HG02588 (cell line): Measurements from ENCODE around the gene ZNF142.
A peak's percentile ranks its signal among the peaks of the same experiment; 100 is the strongest.
"Not testable (repeated sequence)": the region's sequence is repeated elsewhere in the genome, so short reads cannot be mapped to it uniquely, and the experiment has no call there.

Experiments
- ATAC-seq: cut with Tn5 transposase; IDR thresholded peaks from one replicate; pipeline ENCODE4 v1.9.1; 2021; ENCODE audit warnings: mild to moderate bottlenecking, moderate library complexity; ENCODE audit not compliant: unreplicated experiment

The ZNF142 gene

DNA sequence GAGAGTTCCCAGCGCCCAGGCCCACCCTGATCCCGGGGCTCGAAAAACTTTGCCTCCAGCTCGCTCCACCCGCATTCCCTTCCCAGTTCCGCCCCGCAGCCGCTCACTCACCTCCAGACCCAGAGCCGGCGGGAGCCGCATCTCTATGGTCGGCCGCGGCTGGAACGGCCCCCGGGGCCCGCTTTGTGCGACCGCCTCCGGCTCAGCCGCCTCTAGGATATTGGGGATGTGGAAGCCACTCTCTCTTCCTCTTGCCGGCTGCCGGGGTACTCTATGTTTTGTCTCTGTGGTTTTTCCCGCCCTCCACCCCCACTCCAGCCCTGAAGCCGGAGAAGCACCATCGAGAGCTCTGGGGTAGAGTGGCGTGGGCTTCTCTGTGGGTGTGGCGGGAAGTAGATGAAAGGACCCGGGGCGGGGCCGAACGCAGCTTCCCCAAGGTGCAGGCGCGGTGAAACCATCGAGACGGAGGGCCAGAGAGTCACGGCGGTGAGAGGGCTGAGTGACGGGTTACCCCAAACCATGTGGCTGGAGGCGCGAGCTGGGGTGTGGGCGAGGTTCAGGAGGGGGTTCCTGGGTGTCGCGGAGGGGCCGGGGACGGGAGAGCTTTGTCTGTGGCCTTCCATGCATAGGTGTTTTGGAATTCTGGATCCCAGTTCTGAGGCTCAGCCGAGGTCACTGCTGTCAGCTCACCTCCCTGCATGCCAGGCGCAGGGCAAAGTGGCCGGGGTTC, at the start of gene ZNF142, which contains the start of gene BCS1L:
TSS of gene ZNF142 (minus strand) at position 366 of the 730 bp plus-strand sequence. CDS start 3,194 bp downstream, outside the sequence.
TSS of gene BCS1L (plus strand) at position 426 of the 730 bp plus-strand sequence. CDS start 1,305 bp downstream, outside the sequence.
- peak; percentile 95 for ATAC-seq

DNA sequence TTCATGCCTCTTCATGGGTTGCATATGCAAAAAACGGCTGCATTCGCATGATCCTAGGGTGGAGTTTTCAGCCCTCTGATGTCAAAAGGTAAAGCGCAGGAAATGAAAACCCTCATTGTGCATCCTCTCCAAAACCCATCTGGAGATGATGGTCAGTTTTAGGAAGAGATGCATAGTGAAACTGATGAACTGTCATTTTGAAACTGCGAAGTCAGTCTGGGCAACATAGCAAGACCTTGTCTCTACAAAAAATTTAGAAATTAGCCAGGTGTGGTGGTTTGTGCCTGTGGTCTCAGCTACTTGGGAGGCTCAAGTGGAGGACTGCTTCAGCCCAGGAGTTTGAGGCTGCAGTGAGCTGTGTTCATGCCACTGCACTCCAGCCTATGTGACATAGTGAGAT, 48.7 kb upstream of the ZNF142 start:
- peak; percentile 26 for ATAC-seq

DNA sequence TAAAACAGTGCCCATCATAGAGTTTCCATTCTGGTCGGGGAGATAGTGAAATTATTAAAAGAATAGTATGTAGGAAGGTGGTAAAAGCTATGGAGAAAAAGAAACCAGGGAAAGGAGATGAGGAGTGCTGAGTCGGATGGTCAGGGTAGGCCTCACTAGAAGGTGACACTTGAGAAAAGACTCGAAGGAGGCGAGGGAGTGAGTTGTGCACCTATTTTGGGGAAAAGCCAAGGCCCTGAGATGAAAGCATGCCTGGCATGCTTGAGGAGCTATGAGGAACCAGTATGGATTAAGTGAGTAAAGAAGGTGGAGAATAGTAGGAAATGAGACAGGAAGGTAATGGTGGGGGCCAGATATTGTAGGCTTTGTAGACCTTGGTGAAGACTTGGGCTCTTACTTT, 43.9 kb upstream of the ZNF142 start:
- no peak for ATAC-seq

GRCh38 chr2:218701806-218702205, 42.4 kb upstream of the ZNF142 start:
- no peak for ATAC-seq

- no peak for ATAC-seq
Observed at GRCh38 chr2:218698885-218699284, 39.5 kb upstream of the ZNF142 start.

DNA sequence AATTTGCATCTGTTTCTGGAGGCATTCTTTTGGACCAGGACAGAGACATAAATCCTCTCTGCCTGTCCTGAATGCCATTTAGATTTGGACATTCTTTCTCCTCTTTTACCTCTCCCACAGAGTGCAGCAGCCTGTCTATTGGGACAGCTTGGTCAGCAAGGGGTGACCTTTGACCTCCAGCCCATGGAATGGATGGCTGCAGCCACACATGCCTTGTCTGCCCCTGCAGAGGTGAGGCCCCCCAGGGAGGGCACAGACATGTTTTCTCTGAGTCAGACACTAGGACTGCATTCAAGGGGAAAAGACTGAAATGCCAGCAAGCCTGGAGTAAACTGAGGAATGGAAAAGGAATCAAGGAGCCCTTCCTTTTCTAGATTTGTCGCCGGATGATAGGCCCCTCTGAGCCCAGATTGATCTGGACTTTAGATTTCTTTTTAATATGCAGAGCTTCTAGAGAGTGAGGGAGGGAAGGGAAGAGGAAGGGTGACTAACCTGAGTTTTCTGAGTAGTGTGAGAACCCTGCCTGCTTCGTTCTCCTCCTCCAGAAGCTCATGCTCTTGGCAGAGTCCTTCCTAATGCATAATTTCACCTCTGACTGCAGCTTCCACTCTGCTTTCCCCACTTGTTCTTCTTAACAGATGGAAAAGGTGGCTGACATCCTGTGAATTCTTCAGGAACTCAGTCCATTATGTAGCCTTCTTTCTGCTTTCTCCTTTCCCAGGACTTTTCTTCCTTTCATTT, 35.2 kb upstream of the ZNF142 start:
- no peak for ATAC-seq

DNA sequence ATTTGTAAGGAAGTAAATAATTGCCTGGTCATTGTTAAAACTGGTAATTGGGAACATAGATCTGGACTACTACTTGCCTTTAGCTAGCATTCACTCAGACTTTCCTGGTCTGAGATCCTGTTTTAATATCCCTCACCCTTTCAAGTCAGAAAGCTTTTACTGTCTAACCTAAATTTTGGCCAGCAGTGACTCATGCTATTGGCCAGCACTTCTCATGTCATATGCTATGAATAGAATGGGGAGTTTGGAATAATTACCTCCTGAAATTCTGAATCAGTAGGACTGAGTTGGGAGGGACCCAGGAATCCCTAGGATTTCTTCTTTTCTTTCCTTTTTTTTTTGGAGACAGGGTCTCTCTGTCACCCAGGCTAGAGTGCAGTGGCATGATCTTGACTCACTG, 31.8 kb upstream of the ZNF142 start:
- no peak for ATAC-seq

DNA sequence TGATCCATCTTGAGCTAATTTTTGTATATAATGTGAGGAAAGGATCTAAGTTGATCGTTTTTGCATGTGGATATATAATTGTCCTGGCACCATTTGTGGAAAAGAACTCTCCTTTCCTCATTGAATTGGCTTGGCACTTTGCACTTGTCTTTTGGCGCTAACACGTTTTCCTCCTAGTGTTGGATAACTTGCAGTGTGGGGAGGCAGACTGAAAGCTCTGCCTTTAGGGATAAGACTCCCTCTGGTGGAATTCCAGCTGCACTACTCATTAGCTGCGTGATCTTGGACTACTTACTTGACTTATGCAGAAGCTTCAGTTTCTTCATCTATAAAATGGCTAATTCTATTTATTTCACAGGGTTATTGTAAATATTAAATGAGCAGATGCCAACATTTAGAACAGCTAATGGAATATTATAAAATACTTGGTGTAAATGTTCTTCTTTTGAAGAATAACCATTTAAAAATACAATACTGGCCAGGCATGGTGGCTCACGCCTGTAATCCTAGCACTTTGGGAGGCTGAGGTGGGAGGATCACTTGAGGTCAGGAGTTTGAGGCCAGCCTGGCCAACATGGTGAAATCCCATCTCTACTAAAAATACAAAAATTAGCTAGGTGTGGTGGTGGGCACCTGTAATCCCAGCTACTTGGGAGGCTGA, 28.1 kb upstream of the ZNF142 start:
- not testable (repeated sequence) for ATAC-seq

DNA sequence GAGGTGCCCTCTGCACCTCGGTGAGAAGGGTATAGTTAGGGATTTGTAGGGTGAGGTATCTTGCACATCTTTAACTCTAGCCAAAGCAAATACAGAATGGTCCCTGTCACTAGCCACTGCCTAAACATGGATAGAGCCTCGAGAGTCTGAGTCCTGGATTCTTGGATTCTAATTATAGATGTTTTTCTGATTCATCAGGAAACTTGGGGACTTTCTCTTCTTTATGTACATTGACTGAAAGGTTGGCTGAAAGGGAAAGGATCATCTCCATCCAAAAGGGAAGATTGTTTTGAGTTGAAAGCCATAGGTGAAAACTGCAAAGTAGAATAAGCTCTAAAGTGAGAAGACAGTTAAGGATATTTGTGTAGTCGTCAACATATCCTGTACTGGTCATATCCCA, 20.6 kb upstream of the ZNF142 start:
- ATAC-seq, result no peak

- ATAC-seq, result no peak
Observed at GRCh38 chr2:218679119-218679518, 19.7 kb upstream of the ZNF142 start.

- ATAC-seq, result peak; percentile 98
Observed at GRCh38 chr2:218671654-218672566, 12.5 kb upstream of the ZNF142 start, which contains the start of the genes RNF25 and STK36. Gene RNF25, minus strand, starts transcription at chr2:218672002. Its CDS starts 32 bp downstream, at chr2:218671970. Gene STK36, plus strand, starts transcription at chr2:218672086. Its CDS starts 744 bp downstream, at chr2:218672830.

- no peak for ATAC-seq
Observed at GRCh38 chr2:218671097-218671653, 11.8 kb upstream of the ZNF142 start.

- no peak for ATAC-seq
Observed at GRCh38 chr2:218664653-218665052, 5.2 kb upstream of the ZNF142 start.

DNA sequence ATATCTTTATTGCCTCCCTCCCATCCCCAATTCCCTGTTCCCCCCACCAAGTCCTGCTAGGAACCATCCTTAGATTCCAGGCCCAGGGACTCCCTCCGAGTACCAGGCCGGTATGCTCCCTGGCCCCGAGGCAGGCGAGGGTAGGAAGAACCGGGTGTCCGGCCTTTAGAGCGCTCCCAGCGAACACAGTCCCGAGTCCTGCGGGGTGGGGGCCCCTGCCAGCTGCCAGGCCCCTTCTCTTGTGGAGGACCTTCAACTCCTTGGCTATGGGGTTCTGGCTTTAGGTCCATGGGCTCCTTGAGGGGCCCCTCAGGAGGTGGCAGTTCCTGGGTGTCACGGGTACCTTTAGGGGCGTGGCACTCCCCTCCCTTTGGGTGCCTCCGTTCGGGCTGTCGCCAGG, 4.5 kb upstream of the ZNF142 start:
- ATAC-seq, result no peak

GRCh38 chr2:218662827-218663226, 3.4 kb upstream of the ZNF142 start:
- no peak for ATAC-seq

DNA sequence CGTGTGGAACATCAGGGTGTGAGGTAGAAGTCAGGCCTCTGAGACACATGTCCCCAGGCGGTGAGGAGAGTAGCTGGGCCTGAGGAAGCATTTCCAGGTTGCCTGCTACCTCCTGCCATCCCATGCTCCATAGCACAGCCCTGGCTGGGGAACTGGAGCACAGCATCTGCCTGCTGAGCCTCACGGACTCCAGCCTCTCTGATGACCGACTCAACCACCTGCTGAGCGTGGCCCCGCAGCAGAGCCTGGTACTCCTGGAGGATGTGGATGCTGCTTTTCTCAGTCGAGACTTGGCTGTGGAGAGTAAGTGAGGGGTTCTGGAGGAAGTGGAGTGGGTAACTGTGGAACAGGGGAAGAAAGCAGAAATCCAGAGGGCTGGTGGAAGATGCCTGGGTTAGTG, 3.0 kb upstream of the ZNF142 start:
- no peak for ATAC-seq

GRCh38 chr2:218659988-218660358, 550 bp upstream of the ZNF142 start:
- ATAC-seq, result no peak

DNA sequence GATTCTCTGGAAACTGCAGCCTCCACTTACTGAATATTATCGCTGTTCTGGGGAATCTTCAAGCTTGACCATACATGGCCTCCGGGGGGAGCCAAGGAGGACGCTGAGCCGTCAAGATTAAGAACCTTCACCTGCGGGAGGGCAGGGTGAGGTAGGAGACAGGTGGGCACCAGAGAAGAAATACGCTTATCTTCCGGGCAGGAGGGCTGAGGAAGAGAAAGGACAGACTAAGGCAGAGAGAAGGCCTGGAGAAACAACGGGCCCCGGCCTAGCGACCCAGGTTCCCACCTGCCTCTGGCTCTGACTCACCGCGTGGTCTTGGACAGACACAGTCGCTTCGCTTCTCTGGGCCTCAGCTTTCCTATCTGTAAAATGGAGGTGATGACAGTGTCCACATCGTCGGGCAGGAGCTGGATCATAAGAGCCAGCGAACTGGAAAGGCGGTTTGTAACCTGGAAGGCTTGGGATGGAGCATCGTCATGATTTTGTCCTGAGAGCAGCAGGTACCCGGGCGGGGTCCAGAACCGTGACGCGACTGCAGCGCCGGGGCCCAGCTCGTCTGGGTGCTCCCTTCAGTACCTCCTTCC, 659 bp downstream of the ZNF142 start:
- ATAC-seq, result peak; percentile 31

DNA sequence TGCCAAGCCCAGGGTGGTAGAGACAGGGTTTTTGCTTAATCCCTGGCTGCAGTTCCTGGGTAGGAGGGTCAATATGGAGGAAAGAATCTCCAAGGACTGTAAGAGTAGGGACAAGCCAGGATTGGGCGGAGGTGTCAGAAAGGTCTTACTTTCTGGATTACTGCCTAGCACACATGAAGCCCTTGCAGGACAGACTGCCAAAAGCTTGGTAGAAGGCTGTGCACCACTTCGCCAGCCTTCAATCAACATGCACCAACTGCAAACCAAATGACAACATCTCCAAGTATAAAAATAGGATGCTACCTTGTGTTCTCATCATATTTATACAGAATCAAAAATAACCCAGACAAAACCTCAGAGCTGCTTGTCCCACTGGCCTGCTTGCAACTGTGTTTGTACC, 3.7 kb downstream of the ZNF142 start:
- no peak for ATAC-seq

GRCh38 chr2:218648787-218649100, 10.7 kb downstream of the ZNF142 start:
- no peak for ATAC-seq
